H1 (cell line): ENCODE data around the gene DIP2B. TPM values are rescaled to one million over a fixed set of nuclear protein-coding genes. Genes with fewer than 3 reads are reported as not detected.

Experiments
- CTCF ChIA-PET: fragments of 300-600 bp; sonication (Branson Sonifier 250); formaldehyde crosslinking; loops from one replicate; lab custom pipeline; 2021; ENCODE audit not compliant: partially characterized antibody; lab: Charles Lee
- POLR2A ChIA-PET: fragments of 300-600 bp; sonication (Branson Sonifier 250); formaldehyde crosslinking; loops from one replicate; lab custom pipeline; 2021; ENCODE audit warnings: inconsistent platforms; ENCODE audit not compliant: partially characterized antibody; lab: Charles Lee
- DNase-seq, 2 experiments: peaks; one replicate each; pipeline versions ENCODE4 v3.0.0 to v3.0.0-alpha.2; 2010 to 2022; ENCODE audit warnings: low spot score in 2 of 2, low read depth in 1 of 2, mixed read lengths in 1 of 2
- FAIRE-seq: peaks from 2 replicates; lab custom pipeline; 2011; peaks lifted over from hg19 to GRCh38; lab: Jason Lieb, UNC
- H2AFZ ChIP-seq: 2 replicates; pipeline ENCODE4 v1.8.1; 2012; ENCODE audit warnings: low read length, inconsistent platforms
- H2AK5ac ChIP-seq: 2 replicates; pipeline ENCODE4 v1.6.1; 2013; ENCODE audit warnings: low read depth, low read length
- H2BK120ac ChIP-seq: replicated peaks from 2 replicates; pipeline ENCODE3; 2013; ENCODE audit warnings: low read depth, low read length, inconsistent platforms
- H2BK12ac ChIP-seq: 2 replicates; pipeline ENCODE4 v1.6.1; 2013; ENCODE audit warnings: low read depth, low read length
- H2BK15ac ChIP-seq: 2 replicates; pipeline ENCODE4 v1.6.1; 2013; ENCODE audit warnings: low read length
- H2BK20ac ChIP-seq: 2 replicates; pipeline ENCODE4 v1.6.1; 2013; ENCODE audit warnings: low read length
- H2BK5ac ChIP-seq: 2 replicates; pipeline ENCODE4 v1.6.1; 2013; ENCODE audit warnings: low read depth, low read length
- H3K14ac ChIP-seq: 2 replicates; pipeline ENCODE4 v1.6.1; 2013; ENCODE audit warnings: inconsistent platforms; ENCODE audit not compliant: insufficient read length
- H3K18ac ChIP-seq: 2 replicates; pipeline ENCODE4 v1.6.1; 2013; ENCODE audit warnings: low read length; ENCODE audit errors: extremely low read depth
- H3K23ac ChIP-seq: 2 replicates; pipeline ENCODE4 v1.6.1; 2013; ENCODE audit warnings: inconsistent platforms; ENCODE audit not compliant: insufficient read length
- H3K23me2 ChIP-seq: 2 replicates; pipeline ENCODE4 v1.6.1; 2013; ENCODE audit warnings: low read depth, low read length
- H3K27ac ChIP-seq: 2 replicates; pipeline ENCODE4 v1.6.1; 2011; ENCODE audit warnings: low read depth, low read length, inconsistent platforms
- H3K27me3 ChIP-seq, 4 experiments: replicated peaks in 1 of 4; 1 replicate in 1 of 4; 2 replicates in 3 of 4; pipeline versions ENCODE4 v1.6.1 to v1.8.1; 2011 to 2013; ENCODE audit warnings: low read length in 3 of 4, mild to moderate bottlenecking in 3 of 4, inconsistent platforms in 2 of 4, mixed read lengths in 2 of 4, moderate library complexity in 1 of 4; ENCODE audit not compliant: control insufficient read depth in 3 of 4, insufficient read depth in 3 of 4; ENCODE audit errors: extremely low read depth in 1 of 4
- H3K36me3 ChIP-seq, 4 experiments: 2 replicates each; pipeline versions ENCODE4 v1.6.1 to v1.8.1; 2011 to 2013; ENCODE audit warnings: mild to moderate bottlenecking in 4 of 4, low read length in 3 of 4, moderate library complexity in 2 of 4, control low read depth in 1 of 4, inconsistent platforms in 1 of 4; ENCODE audit not compliant: insufficient read depth in 4 of 4, control insufficient read depth in 2 of 4
- H3K4ac ChIP-seq: replicated peaks from 2 replicates; pipeline ENCODE3; 2013; ENCODE audit warnings: low read length, low read depth, mixed read lengths, inconsistent platforms; ENCODE audit not compliant: insufficient read length
- H3K4me1 ChIP-seq, 4 experiments: replicated peaks in 1 of 4; 1 replicate in 1 of 4; 2 replicates in 3 of 4; pipeline versions ENCODE4 v1.6.1 to v1.8.1; 2011 to 2013; ENCODE audit warnings: low read length in 3 of 4, inconsistent platforms in 2 of 4, mixed read lengths in 1 of 4; ENCODE audit not compliant: insufficient read depth in 4 of 4, control insufficient read depth in 3 of 4
- H3K4me2 ChIP-seq, 2 experiments: 2 replicates each; pipeline versions ENCODE4 v1.6.1 to v1.8.1; 2011 to 2013; ENCODE audit warnings: low read depth in 2 of 2, low read length in 2 of 2, control low read depth in 1 of 2, inconsistent platforms in 1 of 2, mild to moderate bottlenecking in 1 of 2; ENCODE audit not compliant: insufficient read depth in 1 of 2
- H3K4me3 ChIP-seq, 4 experiments: fragments of 200-600, 300-600 bp in 1 of 4; sonication (generic), shearing (Covaris generic), sonication (Bioruptor Twin) in 1 of 4; 2 replicates each; pipeline versions ENCODE4 v1.5.1 to v1.8.1; 2011 to 2016; ENCODE audit warnings: low read length in 4 of 4, low read depth in 3 of 4, control low read depth in 2 of 4, inconsistent platforms in 2 of 4, mild to moderate bottlenecking in 2 of 4, mixed read lengths in 1 of 4, moderate library complexity in 1 of 4; ENCODE audit not compliant: insufficient read depth in 2 of 4; ENCODE audit errors: extremely low read depth in 1 of 4
- H3K56ac ChIP-seq: replicated peaks from 2 replicates; pipeline ENCODE3; 2013; ENCODE audit warnings: low read depth, mild to moderate bottlenecking, mixed read lengths, low read length, inconsistent platforms; ENCODE audit not compliant: insufficient read length
- H3K79me1 ChIP-seq: 2 replicates; pipeline ENCODE4 v1.6.1; 2013; ENCODE audit warnings: low read depth, low read length, control low read depth
- H3K79me2 ChIP-seq, 2 experiments: 2 replicates each; pipeline versions ENCODE4 v1.6.1 to v1.8.1; 2012 to 2013; ENCODE audit warnings: low read length in 2 of 2, mild to moderate bottlenecking in 2 of 2, inconsistent platforms in 1 of 2; ENCODE audit not compliant: insufficient read depth in 2 of 2, control insufficient read depth in 1 of 2
- H3K9ac ChIP-seq, 4 experiments: replicated peaks in 1 of 4; 1 replicate in 1 of 4; 2 replicates in 3 of 4; pipeline versions ENCODE4 v1.6.1 to v1.8.1; 2011 to 2013; ENCODE audit warnings: low read depth in 3 of 4, low read length in 3 of 4, control low read depth in 2 of 4, mild to moderate bottlenecking in 2 of 4, moderate library complexity in 2 of 4, inconsistent platforms in 1 of 4; ENCODE audit errors: extremely low read depth in 1 of 4
- H3K9me3 ChIP-seq, 2 experiments: 2 replicates each; pipeline versions ENCODE4 v1.6.1 to v1.8.1; 2012 to 2013; ENCODE audit warnings: mild to moderate bottlenecking in 2 of 2, moderate library complexity in 2 of 2, control low read depth in 1 of 2, inconsistent platforms in 1 of 2, low read depth in 1 of 2, low read length in 1 of 2, mixed read lengths in 1 of 2; ENCODE audit not compliant: insufficient read depth in 2 of 2
- H4K20me1 ChIP-seq, 2 experiments: replicated peaks in 1 of 2; 2 replicates each; pipeline versions ENCODE3 to v1.8.1; 2011 to 2013; ENCODE audit warnings: inconsistent platforms in 2 of 2, low read length in 2 of 2, mild to moderate bottlenecking in 1 of 2; ENCODE audit not compliant: insufficient read depth in 2 of 2, control insufficient read depth in 1 of 2
- H4K5ac ChIP-seq: 2 replicates; pipeline ENCODE4 v1.6.1; 2013; ENCODE audit warnings: low read length, low read depth, mixed read lengths, inconsistent platforms; ENCODE audit not compliant: insufficient read length
- H4K8ac ChIP-seq: 2 replicates; pipeline ENCODE4 v1.8.0; 2013; ENCODE audit warnings: mild to moderate bottlenecking, moderate library complexity, low read length, inconsistent platforms; ENCODE audit not compliant: insufficient read depth; ENCODE audit errors: extremely low read depth
- H4K91ac ChIP-seq: replicated peaks from 2 replicates; pipeline ENCODE3; 2013; ENCODE audit warnings: low read length, mixed read lengths, inconsistent platforms; ENCODE audit not compliant: insufficient read length
- ATF3 ChIP-seq: IDR thresholded peaks from 2 replicates; pipeline ENCODE4 v1.6.1; 2011; ENCODE audit warnings: low read depth, mild to moderate bottlenecking, low read length; ENCODE audit not compliant: insufficient read depth
- BCL11A ChIP-seq, 2 experiments: IDR thresholded peaks; one replicate each; pipeline ENCODE4 v1.6.1; 2011; ENCODE audit warnings: low read depth in 2 of 2, low read length in 2 of 2, mild to moderate bottlenecking in 2 of 2
- CBX5 ChIP-seq: fragments of 300-800, 300-1000 bp; sonication (generic); IDR thresholded peaks from 2 replicates; pipeline ENCODE4 v1.7.1; 2016; ENCODE audit warnings: antibody characterized with exemption, low read length, low read depth
- CHD2 ChIP-seq: IDR thresholded peaks from 2 replicates; pipeline ENCODE4 v1.6.1; 2012; ENCODE audit warnings: low read length, improper control_type of control experiment
- KDM5A ChIP-seq: fragments of 200-600 bp; IDR thresholded peaks from 2 replicates; pipeline ENCODE4 v1.7.1; 2012; ENCODE audit warnings: mild to moderate bottlenecking, low read length, inconsistent platforms, mixed read lengths
- MAFK ChIP-seq: IDR thresholded peaks from 2 replicates; pipeline ENCODE4 v1.6.1; 2012; ENCODE audit warnings: low read depth, mild to moderate bottlenecking, improper control_type of control experiment, low read length
- RNF2 ChIP-seq: fragments of 200-900, 300-1000 bp; sonication (generic); IDR thresholded peaks from 2 replicates; pipeline ENCODE4 v1.7.1; 2016; ENCODE audit warnings: borderline replicate concordance, low read depth, mild to moderate bottlenecking, antibody characterized with exemption, low read length; ENCODE audit not compliant: poor library complexity, severe bottlenecking; ENCODE audit errors: missing control alignments
- SRF ChIP-seq: IDR thresholded peaks from 2 replicates; pipeline ENCODE4 v1.6.1; 2011; ENCODE audit warnings: mild to moderate bottlenecking, low read depth, low read length, moderate library complexity
- TAF7 ChIP-seq: optimal IDR thresholded peaks from 2 replicates; pipeline ENCODE3; 2011; ENCODE audit warnings: low read depth, mild to moderate bottlenecking, inconsistent platforms, low read length, moderate library complexity, borderline replicate concordance
- TBP ChIP-seq: IDR thresholded peaks from 2 replicates; pipeline ENCODE4 v1.6.1; 2011; ENCODE audit warnings: low read depth, low read length, improper control_type of control experiment
- WGBS, 2 experiments: shearing (Covaris generic) in 1 of 2; methylation state at CpG; one replicate each; pipeline versions ENCODE4 v1.1.6 to v1.1.7; 2013 to 2015; ENCODE audit warnings: low lambda C conversion rate in 2 of 2, mixed read lengths in 2 of 2, inconsistent platforms in 1 of 2, low coverage in 1 of 2, missing lambda C conversion rate in 1 of 2; ENCODE audit not compliant: insufficient replicate concordance in 2 of 2, insufficient coverage in 1 of 2, insufficient read length in 1 of 2; ENCODE audit errors: extremely low coverage in 1 of 2, missing lambda C conversion rate in 1 of 2; 5-methylcytosine and 5-hydroxymethylcytosine counted together
- polyA plus RNA-seq, 7 experiments: library from polyadenylated mRNA; depleted of rRNA in 3 of 7; stranded (reverse) in 5 of 7; unstranded in 2 of 7; fragments of >200 nt in 5 of 7; fragments of 200-250 nt in 2 of 7; gene quantifications; 1 replicate in 5 of 7; 2 replicates in 1 of 7; 4 replicates in 1 of 7; pipeline versions ENCODE4 v1.2.1 to v1.2.3, GENCODE V29; 2011 to 2013; ENCODE audit warnings: missing spikeins in 2 of 7, mixed read lengths in 2 of 7
- total RNA-seq: library from RNA; stranded (reverse); fragmentation: NEBNext Ultra II Directional; extraction: Animal tissue kit (Norgen Biotek cat#: 25700); gene quantifications from 2 replicates; pipeline ENCODE4 v1.2.1, GENCODE V29; 2021

The DIP2B gene
- total and polyA plus RNA-seq, 2 of the 8 experiments (the other 6 are each of a cell fraction or from before 2014, with no cell fraction given): 11.1 to 29.6 TPM

- Histone ChIP-seq H2AFZ (no peak overlapping the region), H3K9ac (no peak overlapping the region), H2BK5ac (no peak overlapping the region), H3K4me1 (no peaks in the 10 kb centered on the region), H3K56ac (no peak overlapping the region), H2AK5ac (no peak overlapping the region), H4K5ac (no peak overlapping the region), H3K18ac (no peak overlapping the region), H3K27ac (no peak overlapping the region), H4K91ac (no peak overlapping the region), H3K4ac (no peak overlapping the region), H3K27me3 (no peaks in the 10 kb centered on the region), H3K79me2 (peaks cover 0 to 3% of the 10 kb centered on the region in 2 experiments; a peak in 2 of 4 replicates), H2BK120ac (no peak overlapping the region), H3K79me1 (peaks cover 4% of the 10 kb centered on the region; the same call in 1 of the 2 replicates), H3K4me2 (no peak overlapping the region), H4K20me1 (no peaks in the 10 kb centered on the region), H3K4me3 (no peak overlapping the region), H3K9me3 (peaks cover 0 to 5% of the 10 kb centered on the region in 2 experiments; a peak in 1 of 4 replicates), H2BK12ac (no peak overlapping the region), H2BK15ac (no peak overlapping the region), H3K23me2 (no peaks in the 10 kb centered on the region; the same call in 1 of the 2 replicates), H4K8ac (no peak overlapping the region), H3K14ac (no peak overlapping the region), H2BK20ac (no peak overlapping the region), H3K23ac (no peak overlapping the region), H3K36me3 (0 out of 8 replicates have a peak, but pooled peaks cover 0 to 2% (median 0%) of the 10 kb centered on the region in 4 experiments)
- POLR2A ChIA-PET: no interaction called here
- CTCF ChIA-PET: interaction anchor here (0.6 to 1.2 kb wide), 5 partner anchors 16 to 699 kb away, joined by 3 to 6 read pairs (median 4); no protein-coding TSS in a partner anchor
- 79% methylated on average over 4 of the region's 5 CpGs; no CpG with 5 or more reads in 1 of the 2 experiments for WGBS, 2 experiments
- FAIRE-seq: no peak
- no peak for DNase-seq
- TF ChIP-seq KDM5A (no peak), BCL11A (IDR thresholded peaks at IDR 0.05; ENCODE audit: low read depth in 2 of 2, low read length in 2 of 2) (no peak), CBX5 (no peak), MAFK (no peak), ATF3 (no peak), CHD2 (no peak), SRF (no peak), RNF2 (no peak), TBP (no peak), TAF7 (no peak)
These were observed 285.3 kb downstream of the DIP2B start for GRCh38 chr12:50790081-50790480.
